HUES6 (cell line): ENCODE results near the gene NDC1.

Experiments used
- H3K27ac ChIP-seq: 2 replicates; pipeline ENCODE4 v1.7.0; 2013; ENCODE audit warnings: low read depth, mild to moderate bottlenecking, low read length, inconsistent platforms
- H3K27me3 ChIP-seq: 2 replicates; pipeline ENCODE4 v1.6.1; 2013; ENCODE audit warnings: low read length; ENCODE audit not compliant: control insufficient read depth, insufficient read depth
- H3K36me3 ChIP-seq: 2 replicates; pipeline ENCODE4 v1.6.1; 2013; ENCODE audit warnings: low read length; ENCODE audit not compliant: control insufficient read depth, insufficient read depth
- H3K4me1 ChIP-seq: 2 replicates; pipeline ENCODE4 v1.6.1; 2013; ENCODE audit warnings: low read length; ENCODE audit not compliant: control insufficient read depth, insufficient read depth
- H3K4me3 ChIP-seq: 2 replicates; pipeline ENCODE4 v1.5.1; 2013; ENCODE audit warnings: low read depth, low read length
- H3K9ac ChIP-seq: one replicate; pipeline ENCODE4 v1.6.1; 2013; ENCODE audit warnings: mild to moderate bottlenecking, low read length
- H3K9me3 ChIP-seq: 2 replicates; pipeline ENCODE4 v1.6.1; 2013; ENCODE audit warnings: low read depth, low read length; ENCODE audit not compliant: control insufficient read depth, insufficient read depth

NDC1 gene

DNA sequence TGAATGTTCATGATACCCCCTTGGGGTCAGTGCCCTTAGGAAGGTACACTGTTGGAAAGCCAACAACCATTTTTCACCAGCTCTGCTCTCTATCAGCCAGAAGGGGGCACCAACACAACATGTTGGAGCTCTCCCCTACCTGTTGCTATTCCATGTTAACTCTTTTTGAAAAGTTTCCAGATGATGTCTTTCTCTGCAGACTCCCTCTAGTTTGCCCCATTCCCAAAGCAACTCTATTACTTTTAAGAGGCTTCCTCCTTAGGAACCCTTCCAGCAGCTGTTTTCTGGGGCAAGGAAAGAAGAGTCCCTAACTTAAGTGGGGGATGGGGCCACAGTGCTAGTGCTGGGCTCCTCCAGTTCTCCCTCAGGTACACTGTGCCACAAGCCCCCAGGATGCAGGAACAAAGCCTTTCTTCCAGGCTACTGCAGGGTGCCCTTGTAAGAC is 22.9 kb upstream of the NDC1 start:
- Histone ChIP-seq H3K9me3 (no peaks in the 10 kb centered on the region), H3K4me1 (no peaks in the 10 kb centered on the region), H3K27me3 (no peaks in the 10 kb centered on the region), H3K4me3 (no peak overlapping the region), H3K36me3 (peaks cover 17% of the 10 kb centered on the region), H3K9ac (no peak overlapping the region), H3K27ac (no peak overlapping the region)

DNA sequence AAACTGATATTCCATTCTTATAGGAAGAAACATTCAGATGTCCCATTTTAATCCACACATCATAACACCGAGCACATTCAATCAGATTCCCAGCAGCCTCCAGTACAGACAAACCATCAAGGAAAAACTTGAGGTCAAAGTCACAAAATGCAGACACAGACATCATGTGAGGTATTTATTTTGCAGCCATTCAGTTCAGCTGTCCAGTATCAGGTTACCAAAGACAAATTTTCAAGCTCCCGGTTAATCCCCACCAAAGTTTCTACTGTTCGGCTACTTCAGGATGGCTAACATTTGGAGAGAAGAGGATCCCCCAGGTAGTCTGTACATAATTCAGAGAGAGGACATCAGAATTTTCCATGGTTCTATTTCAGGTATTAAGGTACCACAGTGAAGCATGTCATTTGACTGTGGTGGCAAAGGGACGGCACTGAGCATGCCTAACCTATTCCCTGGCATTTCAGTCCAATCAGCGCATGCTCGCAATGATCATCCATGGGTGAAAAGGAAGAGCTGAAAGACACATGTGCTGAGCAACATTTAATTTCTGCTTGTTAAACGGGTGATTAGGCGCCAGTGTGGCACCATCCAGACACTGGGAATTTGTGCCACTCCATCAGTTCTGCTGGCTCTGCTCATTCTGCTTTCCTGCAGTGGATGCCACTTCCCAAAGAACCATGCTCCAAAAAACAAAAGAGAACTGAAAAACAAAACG is 13.6 kb upstream of the NDC1 start:
- H3K36me3 ChIP-seq: peaks cover 26% of the 10 kb centered on the region
- H3K27ac ChIP-seq: no peak overlapping the region
- H3K4me1 ChIP-seq: no peaks in the 10 kb centered on the region
- 0 out of 2 replicates have a peak, but pooled peaks cover 6% of the 10 kb centered on the region for H3K9me3 ChIP-seq
- H3K9ac ChIP-seq: no peak overlapping the region
- H3K27me3 ChIP-seq: no peaks in the 10 kb centered on the region
- H3K4me3 ChIP-seq: no peak overlapping the region

DNA sequence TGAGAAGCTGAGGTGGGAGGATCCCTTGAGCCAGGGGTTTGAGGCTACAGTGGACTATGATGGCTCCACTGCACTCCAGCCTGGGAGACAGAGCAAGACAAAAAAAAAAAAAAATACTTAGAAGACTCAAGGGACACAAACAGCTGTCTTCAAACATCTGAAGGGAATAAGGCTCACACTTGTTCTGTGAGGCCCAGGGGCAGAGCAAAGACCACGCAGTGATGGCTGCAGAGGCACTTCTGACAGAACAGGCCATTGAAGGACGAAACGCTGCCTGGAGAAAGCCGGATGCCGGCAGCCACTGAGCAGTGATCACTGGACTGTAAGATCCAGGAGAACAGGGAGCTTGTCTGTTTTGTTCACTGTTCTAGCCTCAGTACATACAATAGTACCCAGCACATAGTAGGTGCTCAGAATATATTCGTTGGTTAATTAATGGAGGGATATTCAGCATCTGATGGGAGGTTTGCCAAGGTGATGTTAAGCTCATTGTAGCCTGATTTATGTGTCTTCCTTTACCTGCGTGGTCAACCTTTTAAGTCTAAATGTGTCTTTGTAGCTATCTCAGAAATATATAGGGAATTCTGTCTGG is 12.1 kb upstream of the NDC1 start:
- Histone ChIP-seq H3K9ac (no peak overlapping the region), H3K36me3 (peaks cover 20% of the 10 kb centered on the region), H3K27ac (no peak overlapping the region), H3K4me1 (no peaks in the 10 kb centered on the region), H3K9me3 (0 out of 2 replicates have a peak, but pooled peaks cover 6% of the 10 kb centered on the region), H3K27me3 (no peaks in the 10 kb centered on the region), H3K4me3 (no peak overlapping the region)

DNA sequence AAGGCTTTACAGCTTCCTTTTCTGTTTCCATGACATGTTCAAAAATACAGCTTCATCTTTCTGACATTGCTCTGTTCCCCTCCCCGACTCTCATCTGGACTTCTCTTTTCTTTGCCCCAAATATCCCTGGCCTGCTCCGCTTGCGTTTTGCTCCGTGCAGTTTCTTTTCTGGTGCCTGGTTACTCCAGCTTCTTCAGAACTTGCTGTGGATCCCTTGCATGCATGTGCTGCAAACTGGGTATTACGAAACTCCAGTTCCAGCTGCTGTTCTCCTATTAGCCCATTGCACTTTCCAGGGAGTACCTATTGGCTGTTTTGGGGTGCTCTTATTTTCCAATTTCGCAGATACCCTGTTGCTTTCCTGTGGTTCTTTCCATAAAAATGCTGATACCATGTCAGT is 9.9 kb upstream of the NDC1 start:
- Histone ChIP-seq H3K27ac (no peak overlapping the region), H3K4me3 (no peak overlapping the region), H3K36me3 (peaks cover 11% of the 10 kb centered on the region), H3K4me1 (no peaks in the 10 kb centered on the region), H3K9me3 (0 out of 2 replicates have a peak, but pooled peaks cover 6% of the 10 kb centered on the region), H3K27me3 (no peaks in the 10 kb centered on the region), H3K9ac (no peak overlapping the region)

DNA sequence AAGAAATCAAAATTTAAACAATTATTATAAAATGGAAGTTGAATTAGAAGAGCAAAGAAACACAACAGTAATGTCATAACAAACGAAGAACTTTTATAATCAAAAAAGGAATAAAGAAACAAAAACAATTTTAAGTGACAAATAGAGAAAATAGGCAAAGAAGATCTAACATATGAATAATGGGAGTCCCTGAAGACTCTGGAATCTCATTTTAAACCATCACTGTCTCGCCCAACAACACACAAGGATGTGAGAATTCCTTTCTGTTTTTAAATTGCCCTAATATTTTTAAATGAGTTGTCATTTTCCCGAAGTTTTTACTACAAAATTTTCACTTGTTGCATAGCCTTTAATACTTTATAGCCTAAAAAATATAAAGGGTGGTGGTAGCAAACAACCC is 4.3 kb upstream of the NDC1 start:
- peaks cover 8% of the 10 kb centered on the region for H3K9me3 ChIP-seq
- H3K27me3 ChIP-seq: no peaks in the 10 kb centered on the region
- H3K4me3 ChIP-seq: no peak overlapping the region
- H3K4me1 ChIP-seq: no peaks in the 10 kb centered on the region
- no peak overlapping the region for H3K27ac ChIP-seq
- no peaks in the 10 kb centered on the region for H3K36me3 ChIP-seq
- no peak overlapping the region for H3K9ac ChIP-seq

DNA sequence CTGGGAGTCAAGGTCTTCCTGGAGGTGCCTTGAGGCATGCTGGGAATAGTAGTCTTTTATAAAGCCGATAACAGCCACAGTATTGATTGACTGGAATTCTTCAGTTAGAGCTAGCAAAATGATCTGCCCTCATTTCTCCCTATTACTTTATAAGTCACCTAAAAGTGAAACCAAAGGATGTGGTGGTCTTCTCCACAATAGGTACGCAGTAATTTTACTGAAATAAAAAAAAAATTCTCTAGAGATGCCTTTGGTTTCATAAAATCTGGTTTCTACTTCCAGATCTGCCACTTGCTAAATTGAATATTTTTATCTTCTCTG is 518 bp upstream of the NDC1 start:
- peak overlapping the region; percentile 96 for H3K4me3 ChIP-seq
- no peak overlapping the region for H3K9ac ChIP-seq
- peaks cover 11% of the 10 kb centered on the region for H3K36me3 ChIP-seq

DNA sequence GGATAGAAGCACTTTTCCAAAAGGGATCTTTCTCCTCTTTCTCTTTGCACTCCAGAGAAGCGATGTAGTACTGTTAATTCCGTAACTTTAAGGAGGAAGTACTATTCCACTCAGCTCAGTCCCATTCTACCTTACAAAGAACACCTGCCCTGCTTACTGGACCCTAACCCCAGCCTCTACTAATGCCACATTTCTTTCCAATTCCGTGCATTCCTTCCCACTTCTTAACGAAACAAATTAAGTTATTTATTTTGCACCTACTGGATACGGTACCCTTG is 511 bp downstream of the NDC1 start:
- Histone ChIP-seq H3K27ac (peak overlapping the region; percentile 78; the same call in 1 of the 2 replicates), H3K9me3 (peaks cover 6% of the 10 kb centered on the region)

More for the DNA sequence above, 518 bp upstream of the NDC1 start:
- H3K27ac ChIP-seq: peak overlapping the region; percentile 78; the same call in 1 of the 2 replicates
- H3K27me3 ChIP-seq: no peaks in the 10 kb centered on the region
- H3K4me1 ChIP-seq: peaks cover 3% of the 10 kb centered on the region; the same call in 1 of the 2 replicates
- H3K9me3 ChIP-seq: peaks cover 8% of the 10 kb centered on the region

DNA sequence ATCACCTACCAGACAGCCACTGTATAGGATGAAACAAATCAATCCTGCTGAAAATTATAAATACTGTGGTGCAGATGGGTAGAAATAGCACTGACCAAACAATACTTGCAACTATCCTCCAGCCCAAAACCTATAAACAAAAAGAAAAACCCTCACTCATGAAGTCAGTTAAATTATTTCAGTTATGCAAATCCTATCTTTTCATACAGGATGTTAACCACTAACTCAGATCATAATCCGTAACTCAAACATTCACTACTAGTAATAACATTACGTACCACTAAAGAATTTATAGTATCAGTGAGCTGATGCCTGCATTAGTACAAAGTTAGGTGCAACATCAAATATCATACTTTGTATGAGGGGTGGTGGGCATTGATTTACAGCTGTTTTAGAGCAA is 2.6 kb downstream of the NDC1 start:
- H3K9me3 ChIP-seq: no peaks in the 10 kb centered on the region
- no peak overlapping the region for H3K27ac ChIP-seq
- peaks cover 20% of the 10 kb centered on the region for H3K36me3 ChIP-seq
- H3K27me3 ChIP-seq: no peaks in the 10 kb centered on the region
- no peak overlapping the region for H3K4me3 ChIP-seq
- peaks cover 3% of the 10 kb centered on the region; the same call in 1 of the 2 replicates for H3K4me1 ChIP-seq
- no peak overlapping the region for H3K9ac ChIP-seq

More for the DNA sequence above, 511 bp downstream of the NDC1 start:
- peaks cover 12% of the 10 kb centered on the region for H3K36me3 ChIP-seq
- H3K4me1 ChIP-seq: peaks cover 3% of the 10 kb centered on the region; the same call in 1 of the 2 replicates
- H3K4me3 ChIP-seq: peak overlapping the region; percentile 96
- no peaks in the 10 kb centered on the region for H3K27me3 ChIP-seq
- peak overlapping the region; percentile 93 for H3K9ac ChIP-seq

DNA sequence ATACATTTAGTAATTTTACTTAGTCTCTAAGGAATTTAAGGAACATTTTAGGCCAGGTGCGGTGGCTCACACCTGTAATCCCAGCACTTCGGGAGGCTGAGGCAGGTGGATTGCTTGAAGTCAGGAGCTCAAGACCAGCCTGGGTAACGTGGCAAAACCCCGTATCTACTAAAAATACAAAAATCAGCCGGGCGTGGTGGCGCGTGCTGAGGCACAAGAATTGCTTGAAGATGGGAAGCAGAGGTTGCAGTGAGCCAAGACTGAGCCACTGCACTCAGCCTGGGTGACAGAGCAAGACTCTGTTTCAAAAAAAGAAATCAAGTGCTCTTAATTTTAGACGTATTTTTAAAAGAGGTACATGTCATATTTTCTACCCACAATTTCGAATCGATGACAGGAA is 3.3 kb downstream of the NDC1 start:
- no peak overlapping the region for H3K4me3 ChIP-seq
- H3K27me3 ChIP-seq: no peaks in the 10 kb centered on the region
- H3K36me3 ChIP-seq: peaks cover 23% of the 10 kb centered on the region
- H3K4me1 ChIP-seq: peaks cover 3% of the 10 kb centered on the region; the same call in 1 of the 2 replicates
- H3K9ac ChIP-seq: no peak overlapping the region
- H3K9me3 ChIP-seq: no peaks in the 10 kb centered on the region
- no peak overlapping the region for H3K27ac ChIP-seq

DNA sequence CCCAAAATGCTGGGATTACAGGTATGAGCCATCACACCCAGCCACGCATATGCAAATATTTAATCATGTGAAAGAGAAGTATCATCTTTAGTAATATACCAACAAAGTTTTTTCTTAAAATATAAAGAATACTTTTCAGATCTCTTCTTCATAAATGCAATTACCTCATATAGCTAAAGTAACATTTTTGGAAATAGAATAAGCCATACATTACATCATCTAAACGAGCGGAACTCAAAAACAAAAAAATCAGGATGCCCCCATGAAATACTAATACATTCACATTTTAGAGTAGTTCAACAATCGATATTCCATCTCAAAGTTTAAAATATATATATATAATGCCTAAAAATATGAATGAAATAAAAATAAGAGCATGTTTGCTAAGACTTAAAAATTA is 4.7 kb downstream of the NDC1 start:
- Histone ChIP-seq H3K27ac (no peak overlapping the region), H3K9ac (no peak overlapping the region), H3K4me3 (no peak overlapping the region), H3K36me3 (peaks cover 34% of the 10 kb centered on the region), H3K27me3 (no peaks in the 10 kb centered on the region), H3K9me3 (no peaks in the 10 kb centered on the region), H3K4me1 (peaks cover 3% of the 10 kb centered on the region; the same call in 1 of the 2 replicates)

DNA sequence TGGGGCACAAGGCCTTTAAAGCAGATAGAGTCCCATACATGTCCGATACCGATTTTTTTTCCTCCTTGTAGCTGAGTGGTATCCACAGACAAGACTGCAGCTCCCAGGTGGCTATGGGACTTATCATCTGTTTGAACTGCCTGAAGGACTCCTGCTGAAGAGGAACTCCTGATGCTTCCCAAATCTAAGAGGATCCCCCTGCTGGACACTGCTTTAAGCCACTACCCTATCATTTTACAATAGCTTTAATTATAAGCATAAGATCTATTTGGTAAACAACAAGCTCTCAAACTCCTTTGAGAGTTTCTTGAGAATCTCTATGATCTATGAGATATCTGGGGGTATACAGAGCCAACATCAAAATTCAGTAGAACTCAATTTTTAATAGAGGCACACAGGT is 11.7 kb downstream of the NDC1 start:
- no peaks in the 10 kb centered on the region for H3K9me3 ChIP-seq
- peaks cover 74% of the 10 kb centered on the region for H3K36me3 ChIP-seq
- no peaks in the 10 kb centered on the region for H3K27me3 ChIP-seq
- H3K27ac ChIP-seq: no peak overlapping the region
- no peak overlapping the region for H3K4me3 ChIP-seq
- H3K4me1 ChIP-seq: no peaks in the 10 kb centered on the region
- no peak overlapping the region for H3K9ac ChIP-seq
